ENCODE data around the gene PCSK5.

DNA sequence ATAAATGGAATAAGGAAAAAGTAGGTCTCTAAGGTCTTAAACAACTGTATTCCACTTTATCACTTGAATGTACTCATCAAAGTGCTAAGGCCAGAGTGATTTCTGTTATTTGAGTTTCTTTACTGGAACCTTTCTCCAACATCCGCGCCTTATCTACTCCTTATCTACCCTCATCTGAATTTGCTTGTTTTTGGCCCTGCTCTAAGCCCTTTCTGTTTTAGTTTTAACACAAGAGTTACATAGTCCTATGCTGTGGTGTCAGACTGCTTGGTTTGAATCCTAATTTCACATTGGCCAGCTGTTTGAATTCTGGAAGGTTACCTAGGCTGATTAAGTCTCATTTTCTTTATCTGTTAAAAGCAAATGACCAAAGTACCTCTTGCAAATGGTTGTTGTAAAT is 128.3 kb downstream of the PCSK5 start:
- TF ChIP-seq EZH2 (IDR thresholded peaks at IDR 0.05; ENCODE audit: borderline replicate concordance, insufficient read depth, low read length, poor library complexity, severe bottlenecking) (no peak), POLR2AphosphoS5 (IDR thresholded peaks at IDR 0.05) (no peak), EP300 (conservative IDR thresholded peaks at IDR 0.05; ENCODE audit: poor library complexity, severe bottlenecking) (no peak), TAF1 (IDR thresholded peaks at IDR 0.05; ENCODE audit: low read depth) (no peak)
- TF ChIP-seq, protein P1, sequence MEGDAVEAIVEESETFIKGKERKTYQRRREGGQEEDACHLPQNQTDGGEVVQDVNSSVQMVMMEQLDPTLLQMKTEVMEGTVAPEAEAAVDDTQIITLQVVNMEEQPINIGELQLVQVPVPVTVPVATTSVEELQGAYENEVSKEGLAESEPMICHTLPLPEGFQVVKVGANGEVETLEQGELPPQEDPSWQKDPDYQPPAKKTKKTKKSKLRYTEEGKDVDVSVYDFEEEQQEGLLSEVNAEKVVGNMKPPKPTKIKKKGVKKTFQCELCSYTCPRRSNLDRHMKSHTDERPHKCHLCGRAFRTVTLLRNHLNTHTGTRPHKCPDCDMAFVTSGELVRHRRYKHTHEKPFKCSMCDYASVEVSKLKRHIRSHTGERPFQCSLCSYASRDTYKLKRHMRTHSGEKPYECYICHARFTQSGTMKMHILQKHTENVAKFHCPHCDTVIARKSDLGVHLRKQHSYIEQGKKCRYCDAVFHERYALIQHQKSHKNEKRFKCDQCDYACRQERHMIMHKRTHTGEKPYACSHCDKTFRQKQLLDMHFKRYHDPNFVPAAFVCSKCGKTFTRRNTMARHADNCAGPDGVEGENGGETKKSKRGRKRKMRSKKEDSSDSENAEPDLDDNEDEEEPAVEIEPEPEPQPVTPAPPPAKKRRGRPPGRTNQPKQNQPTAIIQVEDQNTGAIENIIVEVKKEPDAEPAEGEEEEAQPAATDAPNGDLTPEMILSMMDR (IDR thresholded peaks at IDR 0.05; ENCODE audit: poor library complexity, severe bottlenecking): no peak

Data from neural cell (in vitro differentiated cells).